ENCODE data around the gene DIPK1B.

DIPK1B gene

DNA sequence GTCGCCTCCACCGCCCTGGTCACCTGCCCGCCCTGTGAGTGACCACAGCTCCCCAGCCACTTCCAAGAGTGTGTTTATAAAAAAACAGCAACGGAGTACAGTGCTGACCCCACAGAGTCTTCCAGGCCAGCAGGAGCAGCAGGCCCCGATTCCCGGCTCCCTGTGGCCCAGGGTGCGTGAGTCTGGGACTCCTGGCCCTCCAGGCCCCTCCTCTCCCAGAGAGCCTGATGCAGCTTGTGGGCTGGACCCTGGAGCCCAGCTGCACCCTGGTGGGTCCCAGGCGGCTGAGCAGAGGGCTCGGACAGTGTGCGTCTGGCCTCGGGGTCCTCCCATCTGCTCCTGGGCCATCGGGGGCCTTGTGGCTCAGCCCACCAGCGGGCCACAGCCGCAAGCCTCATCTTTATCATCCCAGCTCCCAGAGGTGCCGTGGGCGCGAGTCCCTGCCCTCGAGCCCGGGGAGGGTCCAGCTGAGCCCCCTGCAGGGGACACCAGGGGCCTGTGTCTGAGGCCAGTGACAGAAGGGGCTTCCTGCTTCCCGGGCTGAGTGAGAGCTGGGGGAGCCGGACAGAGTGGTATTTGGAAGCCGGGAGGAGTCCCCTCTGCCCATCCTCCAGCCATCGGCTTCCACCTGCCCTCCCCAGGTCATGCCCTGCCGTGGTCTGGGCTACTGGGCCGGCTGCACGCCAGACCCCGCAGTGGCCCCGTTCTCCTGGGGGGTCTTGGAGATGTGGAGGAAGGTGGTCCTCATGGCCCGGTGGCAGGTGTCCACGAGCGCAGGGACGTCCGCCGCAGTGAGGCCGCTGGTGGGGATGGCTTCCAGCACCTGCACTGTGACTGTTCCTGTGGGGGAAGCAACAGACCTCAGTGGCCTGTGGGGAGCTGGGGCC is 39.0 kb upstream of the DIPK1B start:
- no peak for DNase-seq (ENCODE audit: low spot score)

DNA sequence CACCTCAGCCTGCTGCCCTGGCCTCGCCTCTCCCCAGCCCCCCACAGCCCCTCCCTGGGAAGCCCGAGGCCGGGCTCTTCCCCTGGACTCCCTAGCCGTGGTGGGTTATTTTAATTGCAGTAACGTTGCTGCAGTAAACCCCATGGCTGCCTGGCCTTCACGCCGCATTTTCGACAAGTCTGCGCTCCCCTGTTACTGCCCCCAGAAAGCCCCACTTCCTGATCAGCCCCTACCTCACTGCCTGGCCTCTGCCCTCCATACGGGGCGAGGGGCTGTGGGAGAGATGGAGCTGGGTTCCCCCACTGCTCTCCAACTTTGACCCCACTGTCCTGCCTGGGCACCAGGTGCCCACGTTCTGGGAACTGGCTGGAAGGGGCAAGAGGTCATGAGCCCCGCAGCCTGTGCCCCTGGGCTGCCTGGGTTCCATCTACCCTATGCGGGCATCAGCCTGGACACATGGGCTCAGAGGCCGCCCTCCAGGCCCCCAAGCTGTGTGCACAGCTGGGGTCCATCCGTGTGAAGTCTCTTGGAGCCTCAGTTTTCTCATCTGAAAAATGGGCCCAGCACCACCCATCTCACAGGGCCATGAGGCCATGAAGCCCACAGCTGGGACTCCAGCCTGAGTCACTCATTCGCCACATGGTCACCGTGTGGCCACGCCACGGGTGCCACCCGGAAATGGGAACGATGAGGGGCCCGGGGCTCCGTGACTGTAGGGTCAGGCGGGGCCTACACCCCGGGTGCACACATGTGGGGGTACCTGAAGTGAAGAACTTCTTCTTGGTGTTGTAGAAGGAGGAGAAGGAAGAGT is 38.2 kb upstream of the DIPK1B start:
- DNase-seq (ENCODE audit: low spot score), result no peak

GRCh38 chr9:136674786-136675349 is 37.5 kb upstream of the DIPK1B start:
- DNase-seq (ENCODE audit: low spot score), result no peak

DNA sequence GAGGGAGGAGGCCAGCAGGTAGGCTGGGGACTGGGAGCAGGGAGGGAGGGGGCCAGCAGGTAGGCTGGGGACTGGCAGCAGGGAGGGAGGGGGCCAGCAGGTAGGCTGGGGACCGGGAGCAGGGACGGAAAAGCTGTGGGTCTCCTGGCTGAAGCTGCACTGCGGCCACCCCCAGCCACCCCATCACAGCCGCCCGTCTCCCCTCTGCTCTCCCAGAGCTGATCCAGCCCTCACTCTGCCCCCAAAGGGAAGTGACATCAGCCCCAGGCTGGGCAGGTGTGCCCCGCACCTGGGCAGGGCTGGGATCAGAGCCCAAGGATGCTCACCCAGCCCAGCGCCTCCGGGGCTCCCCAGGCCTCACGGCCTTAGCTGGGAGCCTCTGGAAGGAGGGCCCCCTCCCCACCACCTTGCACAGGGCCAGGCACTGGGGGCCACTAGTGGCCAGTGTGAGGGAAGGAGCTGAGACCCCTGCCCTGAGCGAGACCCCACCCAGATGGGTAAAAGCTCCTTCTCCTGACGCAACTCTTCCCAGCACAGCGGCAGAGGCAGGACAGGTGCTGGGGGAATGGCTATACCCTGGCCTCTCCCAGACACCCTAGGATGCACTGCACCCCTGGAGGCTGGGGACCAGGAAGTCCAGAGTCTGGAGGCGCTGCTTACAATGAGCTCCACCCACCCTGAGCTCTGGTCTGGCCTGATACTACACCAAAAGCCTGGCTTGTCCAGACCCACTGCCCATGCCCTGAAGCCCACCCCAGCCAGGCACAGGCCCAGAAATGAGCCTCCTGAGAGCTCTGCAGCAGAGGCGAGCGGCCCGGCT is 36.7 kb upstream of the DIPK1B start:
- no peak for DNase-seq (ENCODE audit: low spot score)

GRCh38 chr9:136676297-136676794 is 36.0 kb upstream of the DIPK1B start:
- DNase-seq (ENCODE audit: low spot score), result no peak

GRCh38 chr9:136676920-136677686 is 35.3 kb upstream of the DIPK1B start:
- no peak for DNase-seq (ENCODE audit: low spot score)

GRCh38 chr9:136678034-136678433 is 34.3 kb upstream of the DIPK1B start:
- DNase-seq (ENCODE audit: low spot score), result no peak

- no peak for DNase-seq (ENCODE audit: low spot score)
These were observed 33.7 kb upstream of the DIPK1B start for GRCh38 chr9:136678624-136679023.

- DNase-seq (ENCODE audit: low spot score), result no peak
These were observed 32.9 kb upstream of the DIPK1B start for GRCh38 chr9:136679431-136679941.

GRCh38 chr9:136681029-136681428 is 31.3 kb upstream of the DIPK1B start:
- no peak for DNase-seq (ENCODE audit: low spot score)

DNA sequence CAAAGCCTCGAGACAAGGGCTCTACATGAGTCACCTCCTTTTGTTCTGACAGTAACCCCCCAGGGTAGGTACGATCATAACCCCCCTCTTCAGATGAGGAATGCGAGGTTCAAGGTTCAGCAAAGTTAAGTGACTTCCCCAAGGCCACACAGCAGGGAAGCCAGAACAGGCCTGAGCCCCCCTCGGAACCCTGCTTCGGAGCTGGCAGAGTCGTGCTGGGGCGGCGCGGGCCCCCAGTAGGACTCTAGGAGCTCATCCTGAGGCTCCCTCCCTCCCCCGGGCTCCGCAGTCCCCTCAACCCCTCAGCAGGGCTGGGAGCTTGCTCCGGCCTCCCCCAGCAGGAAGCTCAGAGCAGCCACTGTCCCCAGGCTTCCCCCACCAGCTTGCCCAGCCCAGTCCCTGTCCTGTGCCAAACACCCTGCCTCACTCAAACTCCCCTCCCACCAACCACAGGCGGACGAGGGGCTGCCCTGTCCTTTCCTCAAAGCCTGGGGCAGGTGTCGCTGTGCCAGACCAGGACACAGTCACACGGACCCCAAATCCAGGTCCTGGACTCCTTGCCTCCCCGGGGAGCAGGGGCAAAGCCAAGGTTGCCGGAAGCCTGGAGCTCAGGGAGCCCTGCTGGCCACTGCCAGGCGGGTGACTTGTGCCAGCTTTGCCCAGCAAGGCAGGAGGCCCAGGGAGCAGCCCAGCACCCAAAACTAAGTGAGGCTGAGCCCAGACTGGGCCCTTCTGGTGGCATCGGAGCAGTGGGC is 30.2 kb upstream of the DIPK1B start:
- no peak for DNase-seq (ENCODE audit: low spot score)

DNA sequence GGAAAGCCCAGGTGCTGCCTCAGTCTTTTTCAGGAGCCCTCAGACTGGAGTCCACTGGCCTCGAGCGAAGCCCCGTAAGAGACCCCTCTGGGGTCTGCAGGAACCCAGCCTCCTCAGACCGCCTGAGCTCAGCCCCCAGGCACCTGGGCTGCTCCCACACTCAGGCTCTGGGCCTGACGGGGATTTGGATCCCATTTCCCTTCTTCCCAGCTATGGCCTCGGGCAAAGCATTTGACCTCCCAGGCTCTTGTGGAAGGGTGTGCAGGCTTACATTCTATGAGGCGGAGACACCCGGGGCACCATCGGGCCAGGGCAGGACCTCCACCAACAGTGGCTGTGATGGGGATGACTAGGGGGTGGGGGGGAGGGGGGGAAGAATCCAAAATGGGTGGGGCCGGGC is 29.7 kb upstream of the DIPK1B start:
- DNase-seq (ENCODE audit: low spot score), result no peak

DNA sequence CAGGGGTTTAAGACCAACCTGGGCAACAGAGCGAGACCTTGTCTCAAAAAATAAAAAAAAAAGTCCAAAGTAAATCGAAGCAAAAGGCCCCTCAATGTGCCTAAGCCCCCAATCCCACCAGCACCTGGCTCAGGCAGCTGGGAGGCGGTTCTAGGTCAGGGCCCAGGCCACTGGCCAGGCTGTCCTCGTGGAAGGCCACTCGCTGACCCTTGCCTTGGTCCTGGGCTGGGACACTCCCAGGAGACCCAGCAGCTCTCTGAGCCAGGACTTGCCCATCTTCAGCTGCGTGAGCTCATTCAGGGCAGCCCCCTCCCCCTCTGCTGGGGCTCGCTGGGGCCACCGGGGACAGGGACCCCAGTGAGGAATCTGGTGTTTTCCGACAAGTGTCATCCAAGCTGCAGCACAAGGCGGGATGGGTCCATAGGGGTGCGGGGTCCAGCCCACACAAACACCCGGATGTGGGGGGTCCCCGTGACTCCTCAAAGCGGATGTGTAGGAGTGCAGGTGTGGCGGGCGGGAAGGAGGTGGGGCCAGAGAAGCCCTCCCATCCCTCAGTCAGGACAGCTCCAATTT is 29.1 kb upstream of the DIPK1B start:
- no peak for DNase-seq (ENCODE audit: low spot score)

- no peak for DNase-seq (ENCODE audit: low spot score)
These were observed 28.6 kb upstream of the DIPK1B start for GRCh38 chr9:136683755-136684154.

GRCh38 chr9:136684339-136684738 is 28.0 kb upstream of the DIPK1B start:
- no peak for DNase-seq (ENCODE audit: low spot score)

GRCh38 chr9:136684799-136685198 is 27.6 kb upstream of the DIPK1B start:
- no peak for DNase-seq (ENCODE audit: low spot score)

DNA sequence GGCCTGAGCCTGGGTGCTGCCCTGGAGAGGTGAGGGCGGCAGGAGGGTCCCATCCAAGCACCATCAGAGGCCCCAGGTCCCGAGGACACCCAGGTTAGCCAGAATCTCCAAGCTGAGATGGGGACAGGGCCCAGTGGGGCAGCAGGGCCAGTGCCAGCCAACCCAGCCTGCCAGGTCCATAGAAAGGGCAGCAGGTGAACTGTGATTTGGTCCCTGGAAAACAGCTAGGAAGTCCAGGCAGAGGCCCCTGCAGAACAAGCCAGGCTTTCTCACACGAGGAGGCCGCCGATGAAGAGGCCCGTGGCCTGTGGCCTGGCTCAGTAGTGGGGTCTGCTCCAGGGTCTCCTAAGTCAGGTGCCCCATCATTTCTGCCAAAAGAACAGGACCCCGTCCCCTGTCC is 27.2 kb upstream of the DIPK1B start:
- no peak for DNase-seq (ENCODE audit: low spot score)

DNA sequence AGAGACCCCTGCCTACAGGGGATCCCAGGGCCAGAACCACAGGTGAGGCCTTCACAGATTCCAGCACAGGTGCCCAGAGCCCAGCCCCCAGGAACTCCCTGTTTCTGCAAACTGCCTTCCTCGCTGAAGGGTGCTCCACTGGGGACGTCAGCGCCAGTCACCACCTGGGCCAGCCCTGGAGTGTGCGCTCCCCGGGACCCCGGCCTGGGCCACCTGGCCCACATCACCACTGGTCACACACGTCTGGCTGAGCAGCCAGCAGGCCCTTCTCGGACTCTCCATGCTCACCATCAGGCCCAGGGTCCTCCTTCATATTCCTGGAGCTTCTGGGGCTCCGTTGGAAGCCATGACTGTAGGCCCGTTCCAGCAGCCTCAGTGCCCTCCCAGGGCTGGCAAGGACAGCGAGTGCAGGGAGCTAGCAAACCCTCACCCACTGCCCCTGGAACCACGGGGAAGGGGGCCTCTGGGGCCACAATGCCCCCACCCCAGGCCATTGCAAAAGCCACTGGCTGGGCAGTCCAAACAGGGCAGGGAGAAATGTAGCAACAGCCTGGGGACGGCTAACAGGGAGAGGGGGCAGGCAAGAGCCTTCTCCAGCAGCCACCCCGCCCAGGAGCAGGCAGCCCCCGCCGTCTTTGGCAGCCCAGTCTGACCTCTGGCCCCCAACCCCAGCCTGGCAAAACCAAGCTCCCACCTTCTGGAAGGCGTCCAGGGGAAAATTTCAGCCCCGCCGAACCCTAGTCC is 26.4 kb upstream of the DIPK1B start:
- DNase-seq (ENCODE audit: low spot score), result no peak

GRCh38 chr9:136686534-136686793 is 25.9 kb upstream of the DIPK1B start:
- no peak for DNase-seq (ENCODE audit: low spot score)
